ENCODE data around the gene FER. TPM values are rescaled to one million over a fixed set of nuclear protein-coding genes. Genes with fewer than 3 reads are reported as not detected.

The FER gene
- total and polyA plus RNA-seq, 2 of the 13 experiments (the other 11 are each of a cell fraction or from before 2014, with no cell fraction given): 7.9 to 29.0 TPM

DNA sequence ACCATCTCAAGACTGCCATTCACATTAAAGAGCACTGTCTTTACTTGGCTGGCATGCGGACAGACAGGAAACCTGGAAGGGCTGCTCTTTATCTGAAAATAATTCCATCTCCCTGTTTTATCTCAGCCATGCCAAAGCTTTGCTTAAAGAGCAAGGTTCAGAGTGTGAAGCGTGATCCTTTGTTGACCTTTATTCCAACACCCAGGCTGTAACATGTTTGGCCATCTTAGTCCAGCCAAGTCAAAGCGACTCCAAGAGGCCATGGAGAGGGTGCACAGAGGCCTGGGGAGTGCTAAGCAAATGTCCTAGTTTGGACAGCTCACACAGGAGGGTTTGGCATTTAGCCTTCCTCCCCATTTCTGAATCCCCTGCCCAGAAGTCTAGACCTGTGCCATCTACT lies 467.3 kb downstream of the FER start (continued):
- TF ChIP-seq, protein P1, sequence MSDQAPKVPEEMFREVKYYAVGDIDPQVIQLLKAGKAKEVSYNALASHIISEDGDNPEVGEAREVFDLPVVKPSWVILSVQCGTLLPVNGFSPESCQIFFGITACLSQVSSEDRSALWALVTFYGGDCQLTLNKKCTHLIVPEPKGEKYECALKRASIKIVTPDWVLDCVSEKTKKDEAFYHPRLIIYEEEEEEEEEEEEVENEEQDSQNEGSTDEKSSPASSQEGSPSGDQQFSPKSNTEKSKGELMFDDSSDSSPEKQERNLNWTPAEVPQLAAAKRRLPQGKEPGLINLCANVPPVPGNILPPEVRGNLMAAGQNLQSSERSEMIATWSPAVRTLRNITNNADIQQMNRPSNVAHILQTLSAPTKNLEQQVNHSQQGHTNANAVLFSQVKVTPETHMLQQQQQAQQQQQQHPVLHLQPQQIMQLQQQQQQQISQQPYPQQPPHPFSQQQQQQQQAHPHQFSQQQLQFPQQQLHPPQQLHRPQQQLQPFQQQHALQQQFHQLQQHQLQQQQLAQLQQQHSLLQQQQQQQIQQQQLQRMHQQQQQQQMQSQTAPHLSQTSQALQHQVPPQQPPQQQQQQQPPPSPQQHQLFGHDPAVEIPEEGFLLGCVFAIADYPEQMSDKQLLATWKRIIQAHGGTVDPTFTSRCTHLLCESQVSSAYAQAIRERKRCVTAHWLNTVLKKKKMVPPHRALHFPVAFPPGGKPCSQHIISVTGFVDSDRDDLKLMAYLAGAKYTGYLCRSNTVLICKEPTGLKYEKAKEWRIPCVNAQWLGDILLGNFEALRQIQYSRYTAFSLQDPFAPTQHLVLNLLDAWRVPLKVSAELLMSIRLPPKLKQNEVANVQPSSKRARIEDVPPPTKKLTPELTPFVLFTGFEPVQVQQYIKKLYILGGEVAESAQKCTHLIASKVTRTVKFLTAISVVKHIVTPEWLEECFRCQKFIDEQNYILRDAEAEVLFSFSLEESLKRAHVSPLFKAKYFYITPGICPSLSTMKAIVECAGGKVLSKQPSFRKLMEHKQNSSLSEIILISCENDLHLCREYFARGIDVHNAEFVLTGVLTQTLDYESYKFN (CRISPR knock-in tag; conservative IDR thresholded peaks at IDR 0.05): peak; percentile 27; the same call in 1 of the 2 replicates
- no peak for TF ChIP-seq NFATC3 (CRISPR knock-in tag; IDR thresholded peaks at IDR 0.05)
- TF ChIP-seq, protein P2, sequence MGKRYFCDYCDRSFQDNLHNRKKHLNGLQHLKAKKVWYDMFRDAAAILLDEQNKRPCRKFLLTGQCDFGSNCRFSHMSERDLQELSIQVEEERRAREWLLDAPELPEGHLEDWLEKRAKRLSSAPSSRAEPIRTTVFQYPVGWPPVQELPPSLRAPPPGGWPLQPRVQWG (CRISPR knock-in tag; IDR thresholded peaks at IDR 0.05; ENCODE audit: borderline replicate concordance, low read depth): no peak
- TF ChIP-seq ONECUT2 (CRISPR knock-in tag; IDR thresholded peaks at IDR 0.05): no peak
- TF ChIP-seq ZNF160 (CRISPR knock-in tag; IDR thresholded peaks at IDR 0.05): no peak
- TF ChIP-seq ZNF644 (CRISPR knock-in tag; IDR thresholded peaks at IDR 0.05; ENCODE audit: low read depth): peak; percentile 79
- TF ChIP-seq, protein P3, sequence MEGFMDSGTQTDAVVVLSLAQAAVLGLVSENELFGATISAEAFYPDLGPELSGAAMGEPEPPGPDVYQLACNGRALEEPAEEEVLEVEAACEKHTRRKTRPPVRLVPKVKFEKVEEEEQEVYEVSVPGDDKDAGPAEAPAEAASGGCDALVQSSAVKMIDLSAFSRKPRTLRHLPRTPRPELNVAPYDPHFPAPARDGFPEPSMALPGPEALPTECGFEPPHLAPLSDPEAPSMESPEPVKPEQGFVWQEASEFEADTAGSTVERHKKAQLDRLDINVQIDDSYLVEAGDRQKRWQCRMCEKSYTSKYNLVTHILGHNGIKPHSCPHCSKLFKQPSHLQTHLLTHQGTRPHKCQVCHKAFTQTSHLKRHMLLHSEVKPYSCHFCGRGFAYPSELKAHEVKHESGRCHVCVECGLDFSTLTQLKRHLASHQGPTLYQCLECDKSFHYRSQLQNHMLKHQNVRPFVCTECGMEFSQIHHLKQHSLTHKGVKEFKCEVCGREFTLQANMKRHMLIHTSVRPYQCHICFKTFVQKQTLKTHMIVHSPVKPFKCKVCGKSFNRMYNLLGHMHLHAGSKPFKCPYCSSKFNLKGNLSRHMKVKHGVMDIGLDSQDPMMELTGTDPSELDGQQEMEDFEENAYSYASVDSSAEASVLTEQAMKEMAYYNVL (CRISPR knock-in tag; IDR thresholded peaks at IDR 0.05; ENCODE audit: borderline replicate concordance): no peak
- TF ChIP-seq PHF8 (CRISPR knock-in tag; IDR thresholded peaks at IDR 0.05): no peak
- TF ChIP-seq BCL6 (CRISPR knock-in tag; IDR thresholded peaks at IDR 0.05): no peak
- TF ChIP-seq ZNF264 (CRISPR knock-in tag; IDR thresholded peaks at IDR 0.05): no peak
- TF ChIP-seq NR2F6 (IDR thresholded peaks at IDR 0.05): peak; percentile 23; the same call in 1 of the 2 replicates
- TF ChIP-seq NR2F6 (CRISPR knock-in tag; IDR thresholded peaks at IDR 0.05): peak; percentile 40; the same call in 1 of the 2 replicates
- no peak for TF ChIP-seq RFXAP (CRISPR knock-in tag; IDR thresholded peaks at IDR 0.05; ENCODE audit: borderline replicate concordance)
- TF ChIP-seq, protein P4, sequence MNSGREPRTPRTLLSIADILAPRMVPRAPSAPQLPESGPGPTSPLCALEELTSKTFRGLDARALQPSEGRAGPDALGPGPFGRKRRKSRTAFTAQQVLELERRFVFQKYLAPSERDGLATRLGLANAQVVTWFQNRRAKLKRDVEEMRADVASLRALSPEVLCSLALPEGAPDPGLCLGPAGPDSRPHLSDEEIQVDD (CRISPR knock-in tag; IDR thresholded peaks at IDR 0.05; ENCODE audit: borderline replicate concordance): no peak
- no peak for TF ChIP-seq ZNF510 (CRISPR knock-in tag; IDR thresholded peaks at IDR 0.05; ENCODE audit: low read depth)
- TF ChIP-seq ZNF34 (CRISPR knock-in tag; IDR thresholded peaks at IDR 0.05; ENCODE audit: borderline replicate concordance): no peak
- no peak for TF ChIP-seq NFKBIZ (CRISPR knock-in tag; IDR thresholded peaks at IDR 0.05)
- TF ChIP-seq HNF4A (CRISPR knock-in tag; IDR thresholded peaks at IDR 0.05): peak; percentile 81
- TF ChIP-seq EP300 (IDR thresholded peaks at IDR 0.05; ENCODE audit: low read depth in 2 of 2, low read length in 2 of 2): 0 out of 4 replicates have a peak, but pooled peaks of 1 of the 2 experiments have one; percentile 16
- TF ChIP-seq EP300 (CRISPR knock-in tag; IDR thresholded peaks at IDR 0.05; ENCODE audit: borderline replicate concordance): no peak
- TF ChIP-seq NR2F1 (CRISPR knock-in tag; IDR thresholded peaks at IDR 0.05): 0 out of 4 replicates have a peak, but pooled peaks of 1 of the 2 experiments have one; percentile 24

Measured in HepG2 (cell line).